Endothelial cell of umbilical vein (primary cell): ENCODE data around the gene SORCS2. TPM values are rescaled to one million over a fixed set of nuclear protein-coding genes. Genes with fewer than 3 reads are reported as not detected.

Source experiments
- BruUV-seq: library from RNA; stranded (reverse); fragments of 400-500 nt; replicated peaks from 2 replicates; lab custom pipeline; 2021; lab: Mats Ljungman, UMichigan
- CTCF ChIA-PET: fragments of 300-600, 350-600 bp; sonication (Branson Sonifier 250); formaldehyde crosslinking; loops from one replicate; lab custom pipeline; 2021; ENCODE audit warnings: antibody characterized with exemption, inconsistent platforms; lab: Charles Lee
- POLR2A ChIA-PET: fragments of 300-600, 350-600 bp; sonication (Branson Sonifier 250); formaldehyde crosslinking; loops from one replicate; lab custom pipeline; 2021; ENCODE audit warnings: antibody characterized with exemption, inconsistent platforms; lab: Charles Lee
- DNase-seq: peaks from one replicate; pipeline ENCODE4 v3.0.0-alpha.2; 2011; ENCODE audit warnings: low read depth, low spot score
- FAIRE-seq: peaks from 2 replicates; lab custom pipeline; 2011; peaks lifted over from hg19 to GRCh38; lab: Jason Lieb, UNC
- H2AFZ ChIP-seq: 2 replicates; pipeline ENCODE4 v1.6.0; 2012; ENCODE audit warnings: low read depth, low read length, control low read depth, inconsistent platforms
- H3K27ac ChIP-seq: 2 replicates; pipeline ENCODE4 v1.5.1; 2011; ENCODE audit warnings: low read depth, mild to moderate bottlenecking, control low read depth, low read length, moderate library complexity; ENCODE audit not compliant: insufficient read depth
- H3K27me3 ChIP-seq, 2 experiments: 2 replicates each; pipeline versions ENCODE4 v1.6.0 to v1.6.1; 2011; ENCODE audit warnings: low read length in 2 of 2, mixed read lengths in 1 of 2; ENCODE audit not compliant: control insufficient read depth in 2 of 2, insufficient read depth in 2 of 2
- H3K36me3 ChIP-seq, 2 experiments: 2 replicates in 1 of 2; 3 replicates in 1 of 2; pipeline ENCODE4 v1.5.1; 2011; ENCODE audit warnings: low read length in 2 of 2, mild to moderate bottlenecking in 1 of 2, moderate library complexity in 1 of 2; ENCODE audit not compliant: control insufficient read depth in 2 of 2, insufficient read depth in 2 of 2; ENCODE audit errors: extremely low read depth in 1 of 2
- H3K4me1 ChIP-seq: 3 replicates; pipeline ENCODE4 v1.5.1; 2011; ENCODE audit warnings: mild to moderate bottlenecking, low read length; ENCODE audit not compliant: control insufficient read depth, insufficient read depth; ENCODE audit errors: extremely low read depth
- H3K4me2 ChIP-seq: 2 replicates; pipeline ENCODE4 v1.6.1; 2011; ENCODE audit warnings: low read length, control low read depth, mixed read lengths; ENCODE audit not compliant: insufficient read depth
- H3K4me3 ChIP-seq, 3 experiments: fragments of 200-600 bp in 1 of 3; sonication (generic), shearing (Covaris generic) in 1 of 3; replicated peaks in 1 of 3; 2 replicates each; pipeline ENCODE4 v1.5.1; 2011 to 2016; ENCODE audit warnings: control low read depth in 3 of 3, low read length in 3 of 3, mild to moderate bottlenecking in 2 of 3, inconsistent platforms in 1 of 3, low read depth in 1 of 3, moderate library complexity in 1 of 3; ENCODE audit not compliant: insufficient read depth in 1 of 3
- H3K79me2 ChIP-seq: 2 replicates; pipeline ENCODE4 v1.6.0; 2012; ENCODE audit warnings: low read length, inconsistent platforms; ENCODE audit not compliant: control insufficient read depth, insufficient read depth
- H3K9ac ChIP-seq: replicated peaks from 2 replicates; pipeline ENCODE3; 2011; ENCODE audit warnings: low read length, control low read depth; ENCODE audit not compliant: insufficient read depth; ENCODE audit errors: extremely low read depth
- H3K9me1 ChIP-seq: replicated peaks from 3 replicates; pipeline ENCODE4 v1.6.0; 2011; ENCODE audit warnings: mild to moderate bottlenecking, low read length; ENCODE audit not compliant: control insufficient read depth, insufficient read depth; ENCODE audit errors: extremely low read depth
- H3K9me3 ChIP-seq: replicated peaks from 2 replicates; pipeline ENCODE4 v1.5.1; 2012; ENCODE audit warnings: low read length, inconsistent platforms; ENCODE audit not compliant: control insufficient read depth, insufficient read depth
- H4K20me1 ChIP-seq: replicated peaks from 2 replicates; pipeline ENCODE3; 2011; ENCODE audit warnings: mild to moderate bottlenecking, low read length; ENCODE audit not compliant: control insufficient read depth, insufficient read depth; ENCODE audit errors: extremely low read depth
- EZH2 ChIP-seq: IDR thresholded peaks from 2 replicates; pipeline ENCODE4 v1.6.1; 2012; ENCODE audit warnings: borderline replicate concordance, low read depth, mild to moderate bottlenecking, moderate library complexity, low read length, inconsistent platforms; ENCODE audit not compliant: severe bottlenecking
- FOS ChIP-seq: IDR thresholded peaks from 2 replicates; pipeline ENCODE4 v1.6.1; 2011; ENCODE audit warnings: mild to moderate bottlenecking, low read length, moderate library complexity, borderline replicate concordance; ENCODE audit not compliant: insufficient read depth
- JUN ChIP-seq: IDR thresholded peaks from 2 replicates; pipeline ENCODE4 v1.6.1; 2011; ENCODE audit warnings: borderline replicate concordance, low read depth; ENCODE audit not compliant: insufficient read length, insufficient read depth
- MYC ChIP-seq: IDR thresholded peaks from one replicate; pipeline ENCODE4 v1.6.1; 2011; ENCODE audit warnings: mild to moderate bottlenecking, low read depth, low read length
- POLR2A ChIP-seq: IDR thresholded peaks from 2 replicates; pipeline ENCODE4 v1.6.1; 2012; ENCODE audit warnings: low read depth, mild to moderate bottlenecking, control low read depth, low read length
- POLR2AphosphoS5 ChIP-seq: IDR thresholded peaks from 2 replicates; pipeline ENCODE4 v1.6.1; 2012; ENCODE audit warnings: low read depth, mild to moderate bottlenecking, control low read depth, low read length, moderate library complexity; ENCODE audit not compliant: insufficient read depth
- dilution Hi-C: fragments of 300-500 bp; cut with MboI; formaldehyde crosslinking; loops from one replicate; pipeline ENCODE4 v1.15.0; 2019; ENCODE audit warnings: low sequenced_read_pairs; ENCODE audit not compliant: extremely low pct_ligation_motif_present
- intact Hi-C: fragments of 100-400 bp; cut with micrococcal nuclease; formaldehyde crosslinking; loops from one replicate; pipeline ENCODE4 v1.10.0; 2022
- polyA plus RNA-seq, 4 experiments: library from polyadenylated mRNA; depleted of rRNA in 3 of 4; stranded (reverse) in 3 of 4; unstranded in 1 of 4; fragments of >200 nt; gene quantifications; 2 replicates each; pipeline versions ENCODE4 v1.2.1 to v1.2.3, GENCODE V29; 2011 to 2012; ENCODE audit warnings: missing spikeins in 1 of 4
- total RNA-seq: library from RNA; stranded (reverse); gene quantifications from 2 replicates; pipeline ENCODE4 v1.2.3, GENCODE V29; 2021
- TF ChIP-seq, protein P1 (sequence below), 2 donors: IDR thresholded peaks; 1 replicate in 1 of 2; 2 replicates in 1 of 2; pipeline ENCODE4 v1.5.1; 2011; ENCODE audit warnings: low read length in 2 of 2, mild to moderate bottlenecking in 2 of 2, moderate library complexity in 2 of 2, control low read depth in 1 of 2, inconsistent platforms in 1 of 2, low read depth in 1 of 2; ENCODE audit not compliant: insufficient read depth in 1 of 2; ENCODE audit errors: extremely low read depth in 1 of 2
- TF ChIP-seq, protein P2 (sequence below): IDR thresholded peaks from 2 replicates; pipeline ENCODE4 v1.6.1; 2011; ENCODE audit not compliant: insufficient read depth, insufficient read length

The SORCS2 gene
- total and polyA plus RNA-seq, 2 donors (not counting 3 experiments of a cell fraction or from before 2014, with no cell fraction given): not detected

DNA sequence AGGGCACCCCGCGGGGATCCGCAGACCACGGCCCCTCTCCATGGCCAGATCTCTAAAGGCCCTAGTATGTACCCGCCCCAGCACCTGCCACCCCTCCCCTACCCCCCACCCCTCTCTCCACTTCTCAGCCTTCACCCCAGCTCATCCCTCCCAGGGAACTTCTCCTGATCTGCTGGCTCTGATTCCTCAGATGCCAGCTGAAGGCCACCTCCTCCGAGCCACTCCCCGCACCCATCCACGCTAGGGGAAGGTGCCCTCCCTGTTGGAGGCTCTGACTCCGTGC, 230.5 kb downstream of the SORCS2 start:
- H3K79me2 ChIP-seq: no peaks in the 10 kb centered on the region
- no peak overlapping the region for H3K4me3 ChIP-seq
- H3K4me2 ChIP-seq: no peak overlapping the region
- dilution Hi-C loops (no loop called here), intact Hi-C loops (no loop called here)
- H3K4me1 ChIP-seq: no peaks in the 10 kb centered on the region
- no peak overlapping the region for H2AFZ ChIP-seq
- no peak overlapping the region for H3K27ac ChIP-seq
- H3K9me1 ChIP-seq: no peaks in the 10 kb centered on the region
- no peaks in the 10 kb centered on the region for H3K36me3 ChIP-seq
- H4K20me1 ChIP-seq: no peaks in the 10 kb centered on the region
- CTCF ChIA-PET: no interaction called here
- no peak for TF ChIP-seq POLR2A
- no peak for TF ChIP-seq FOS
- TF ChIP-seq, protein P1, sequence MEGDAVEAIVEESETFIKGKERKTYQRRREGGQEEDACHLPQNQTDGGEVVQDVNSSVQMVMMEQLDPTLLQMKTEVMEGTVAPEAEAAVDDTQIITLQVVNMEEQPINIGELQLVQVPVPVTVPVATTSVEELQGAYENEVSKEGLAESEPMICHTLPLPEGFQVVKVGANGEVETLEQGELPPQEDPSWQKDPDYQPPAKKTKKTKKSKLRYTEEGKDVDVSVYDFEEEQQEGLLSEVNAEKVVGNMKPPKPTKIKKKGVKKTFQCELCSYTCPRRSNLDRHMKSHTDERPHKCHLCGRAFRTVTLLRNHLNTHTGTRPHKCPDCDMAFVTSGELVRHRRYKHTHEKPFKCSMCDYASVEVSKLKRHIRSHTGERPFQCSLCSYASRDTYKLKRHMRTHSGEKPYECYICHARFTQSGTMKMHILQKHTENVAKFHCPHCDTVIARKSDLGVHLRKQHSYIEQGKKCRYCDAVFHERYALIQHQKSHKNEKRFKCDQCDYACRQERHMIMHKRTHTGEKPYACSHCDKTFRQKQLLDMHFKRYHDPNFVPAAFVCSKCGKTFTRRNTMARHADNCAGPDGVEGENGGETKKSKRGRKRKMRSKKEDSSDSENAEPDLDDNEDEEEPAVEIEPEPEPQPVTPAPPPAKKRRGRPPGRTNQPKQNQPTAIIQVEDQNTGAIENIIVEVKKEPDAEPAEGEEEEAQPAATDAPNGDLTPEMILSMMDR (IDR thresholded peaks at IDR 0.05; ENCODE audit: extremely low read depth in 1 of 2, insufficient read depth in 1 of 2, low read depth in 1 of 2, low read length in 2 of 2): no peak
- TF ChIP-seq, protein P2, sequence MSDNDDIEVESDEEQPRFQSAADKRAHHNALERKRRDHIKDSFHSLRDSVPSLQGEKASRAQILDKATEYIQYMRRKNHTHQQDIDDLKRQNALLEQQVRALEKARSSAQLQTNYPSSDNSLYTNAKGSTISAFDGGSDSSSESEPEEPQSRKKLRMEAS: no peak
- no peak for TF ChIP-seq JUN
- TF ChIP-seq MYC: no peak
- no peak for TF ChIP-seq POLR2AphosphoS5
- TF ChIP-seq EZH2: no peak
- BruUV-seq: no TSS peak
- H3K9me3 ChIP-seq: no peaks in the 10 kb centered on the region
- no peak for FAIRE-seq
- no peak overlapping the region for H3K9ac ChIP-seq
- no peaks in the 10 kb centered on the region for H3K27me3 ChIP-seq
- DNase-seq: no peak
- POLR2A ChIA-PET: no interaction called here
